Activated CD8-positive, alpha-beta memory T cell treated with anti-CD3 and anti-CD28 coated beads, Interleukin-2, amount 10 ng/mL, durations not matched to agents 7 days and 5 days (primary cell): ENCODE measurements around the gene PRKAG3. TPM values are rescaled to one million over a fixed set of nuclear protein-coding genes. Genes with fewer than 3 reads are reported as not detected.

Experiments
- ATAC-seq: fragments of 150-1000 bp; cut with Tn5 transposase; one replicate; pipeline ENCODE4 v1.10.0; 2021; ENCODE audit warnings: moderate library complexity
- CTCF ChIA-PET: fragments of 350-600 bp; sonication (Branson Sonifier 250); formaldehyde crosslinking; loops from one replicate; lab custom pipeline; 2021; ENCODE audit warnings: antibody characterized with exemption; lab: Charles Lee
- DNase-seq: peaks from one replicate; pipeline ENCODE4 v3.0.0-alpha.2; 2020
- H3K27ac Mint-ChIP-seq: one replicate; pipeline ENCODE4 v1.8.0; 2021; ENCODE audit warnings: mild to moderate bottlenecking, mixed read lengths
- H3K27me3 Mint-ChIP-seq: one replicate; pipeline ENCODE4 v1.8.0; 2021; ENCODE audit warnings: mixed read lengths
- H3K36me3 Mint-ChIP-seq: one replicate; pipeline ENCODE4 v1.8.0; 2021; ENCODE audit warnings: mild to moderate bottlenecking, mixed read lengths
- H3K4me1 Mint-ChIP-seq: one replicate; pipeline ENCODE4 v1.8.0; 2021; ENCODE audit warnings: mixed read lengths
- H3K4me3 Mint-ChIP-seq: one replicate; pipeline ENCODE4 v1.8.0; 2021; ENCODE audit warnings: mild to moderate bottlenecking, moderate library complexity, mixed read lengths
- H3K9me3 Mint-ChIP-seq: one replicate; pipeline ENCODE4 v1.8.0; 2022; ENCODE audit warnings: low read depth, mixed read lengths
- total RNA-seq, 2 experiments: library from RNA; stranded (reverse); gene quantifications; one replicate each; pipeline ENCODE4 v1.2.3, GENCODE V29; 2021

Gene PRKAG3
- total RNA-seq, 2 experiments from 2014 or later = not detected

DNA sequence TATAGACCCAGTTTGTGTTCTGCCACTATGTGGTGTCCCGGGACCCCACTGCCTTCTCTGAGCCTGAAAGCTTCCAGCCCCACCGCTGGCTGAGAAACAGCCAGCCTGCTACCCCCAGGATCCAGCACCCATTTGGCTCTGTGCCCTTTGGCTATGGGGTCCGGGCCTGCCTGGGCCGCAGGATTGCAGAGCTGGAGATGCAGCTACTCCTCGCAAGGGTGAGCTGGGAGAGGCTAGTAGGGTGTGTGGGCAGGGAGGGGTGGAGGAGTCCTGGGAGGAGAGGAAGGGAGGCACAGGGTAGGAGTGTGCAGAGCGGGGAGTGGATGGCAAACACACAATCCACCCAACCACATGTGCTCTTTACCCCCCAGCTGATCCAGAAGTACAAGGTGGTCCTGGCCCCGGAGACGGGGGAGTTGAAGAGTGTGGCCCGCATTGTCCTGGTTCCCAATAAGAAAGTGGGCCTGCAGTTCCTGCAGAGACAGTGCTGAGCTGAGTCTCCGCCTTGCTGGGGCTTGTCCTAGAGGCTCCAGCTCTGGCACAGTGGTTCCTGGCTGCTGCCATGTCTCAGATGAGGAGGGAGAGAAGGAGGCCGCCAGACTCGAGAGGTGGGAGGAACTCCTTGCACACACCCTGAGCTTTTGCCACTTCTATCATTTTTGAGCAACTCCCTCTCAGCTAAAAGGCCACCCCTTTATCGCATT lies 16.9 kb downstream of the PRKAG3 start:
- no peak for DNase-seq
- Mint-ChIP-seq H3K27ac (no peak overlapping the region), H3K4me1 (no peaks in the 10 kb centered on the region), H3K9me3 (no peaks in the 10 kb centered on the region), H3K36me3 (no peaks in the 10 kb centered on the region), H3K4me3 (no peak overlapping the region), H3K27me3 (peaks cover 32% of the 10 kb centered on the region)
- ATAC-seq = no peak
- CTCF ChIA-PET = no interaction called here

- Mint-ChIP-seq H3K27ac (no peak overlapping the region), H3K9me3 (no peaks in the 10 kb centered on the region), H3K4me3 (no peak overlapping the region), H3K4me1 (no peaks in the 10 kb centered on the region), H3K36me3 (no peaks in the 10 kb centered on the region), H3K27me3 (peaks cover 35% of the 10 kb centered on the region)
- CTCF ChIA-PET = no interaction called here
- ATAC-seq = no peak
- DNase-seq = no peak
These were observed 17.7 kb downstream of the PRKAG3 start for GRCh38 chr2:218813771-218814460.

- CTCF ChIA-PET = no interaction called here
- no peak overlapping the region for H3K27ac Mint-ChIP-seq
- ATAC-seq = no peak
- H3K27me3 Mint-ChIP-seq = peaks cover 38% of the 10 kb centered on the region
- H3K9me3 Mint-ChIP-seq = no peaks in the 10 kb centered on the region
- H3K4me1 Mint-ChIP-seq = no peaks in the 10 kb centered on the region
- DNase-seq = no peak
- no peak overlapping the region for H3K4me3 Mint-ChIP-seq
- no peaks in the 10 kb centered on the region for H3K36me3 Mint-ChIP-seq
These were observed 18.7 kb downstream of the PRKAG3 start for GRCh38 chr2:218812861-218813260.

DNA sequence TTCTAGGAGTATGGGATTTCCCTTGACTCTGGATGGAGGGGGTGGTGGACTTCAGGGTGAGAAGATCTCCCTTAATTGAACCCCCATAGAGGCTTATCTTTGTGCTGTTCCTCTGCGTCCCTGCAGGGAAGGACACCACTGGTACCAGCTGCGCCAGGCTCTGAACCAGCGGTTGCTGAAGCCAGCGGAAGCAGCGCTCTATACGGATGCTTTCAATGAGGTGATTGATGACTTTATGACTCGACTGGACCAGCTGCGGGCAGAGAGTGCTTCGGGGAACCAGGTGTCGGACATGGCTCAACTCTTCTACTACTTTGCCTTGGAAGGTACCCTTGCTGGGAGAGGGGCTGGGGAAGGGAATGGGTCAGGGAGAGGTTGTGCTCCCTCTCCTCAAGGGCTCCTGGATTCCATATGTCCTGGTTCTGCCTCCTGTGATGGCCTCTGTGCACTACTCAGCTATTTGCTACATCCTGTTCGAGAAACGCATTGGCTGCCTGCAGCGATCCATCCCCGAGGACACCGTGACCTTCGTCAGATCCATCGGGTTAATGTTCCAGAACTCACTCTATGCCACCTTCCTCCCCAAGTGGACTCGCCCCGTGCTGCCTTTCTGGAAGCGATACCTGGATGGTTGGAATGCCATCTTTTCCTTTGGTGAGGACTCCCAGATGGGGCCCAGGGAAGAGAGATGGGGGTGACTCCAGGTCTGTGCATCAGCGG lies 19.3 kb downstream of the PRKAG3 start:
- DNase-seq (no peak), ATAC-seq (no peak)
- Mint-ChIP-seq H3K4me1 (no peaks in the 10 kb centered on the region), H3K9me3 (no peaks in the 10 kb centered on the region), H3K36me3 (no peaks in the 10 kb centered on the region), H3K27me3 (peaks cover 34% of the 10 kb centered on the region), H3K4me3 (no peak overlapping the region), H3K27ac (no peak overlapping the region)
- CTCF ChIA-PET = interaction anchor here (1.1 kb wide), 1 partner anchor 35 kb away, joined by 4 read pairs; no protein-coding TSS in a partner anchor

GRCh38 chr2:218811382-218811781 lies 20.2 kb downstream of the PRKAG3 start:
- no peaks in the 10 kb centered on the region for H3K36me3 Mint-ChIP-seq
- H3K27me3 Mint-ChIP-seq = peaks cover 35% of the 10 kb centered on the region
- no peak overlapping the region for H3K4me3 Mint-ChIP-seq
- no peaks in the 10 kb centered on the region for H3K9me3 Mint-ChIP-seq
- DNase-seq = no peak
- CTCF ChIA-PET = interaction anchor here (0.6 to 1.1 kb wide), 2 partner anchors 14 to 36 kb away, joined by 3 to 4 read pairs; no protein-coding TSS in a partner anchor
- no peak overlapping the region for H3K27ac Mint-ChIP-seq
- no peaks in the 10 kb centered on the region for H3K4me1 Mint-ChIP-seq
- ATAC-seq = no peak

DNA sequence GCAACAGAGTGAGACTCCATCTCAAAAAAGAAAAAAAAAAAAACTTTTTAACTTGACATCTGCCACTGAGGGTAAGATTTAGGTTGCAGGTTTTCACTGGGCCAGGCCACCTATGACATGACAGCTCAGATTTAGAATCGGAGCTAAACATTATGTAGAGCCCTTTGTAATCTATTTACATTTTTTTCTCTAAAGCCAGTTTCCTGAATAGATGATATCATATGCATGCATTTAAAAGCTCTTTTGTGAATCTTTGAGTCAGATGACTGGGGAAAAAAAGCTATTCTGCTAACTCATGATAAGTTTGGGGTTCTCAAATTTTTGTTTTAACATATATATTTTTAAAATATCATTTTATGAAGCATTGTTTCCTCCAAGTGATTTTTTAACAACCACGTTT lies 21.3 kb downstream of the PRKAG3 start:
- ATAC-seq = no peak
- Mint-ChIP-seq H3K27me3 (peaks cover 43% of the 10 kb centered on the region), H3K4me1 (no peaks in the 10 kb centered on the region), H3K9me3 (peaks cover 2% of the 10 kb centered on the region), H3K27ac (no peak overlapping the region), H3K4me3 (no peak overlapping the region), H3K36me3 (no peaks in the 10 kb centered on the region)
- no peak for DNase-seq
- CTCF ChIA-PET = no interaction called here

GRCh38 chr2:218809515-218809914 lies 22.1 kb downstream of the PRKAG3 start:
- DNase-seq = no peak
- Mint-ChIP-seq H3K4me1 (no peaks in the 10 kb centered on the region), H3K4me3 (no peak overlapping the region), H3K27me3 (peaks cover 50% of the 10 kb centered on the region), H3K9me3 (peaks cover 6% of the 10 kb centered on the region), H3K27ac (no peak overlapping the region), H3K36me3 (peaks cover 3% of the 10 kb centered on the region)
- CTCF ChIA-PET = no interaction called here
- ATAC-seq = no peak

GRCh38 chr2:218807626-218808025 lies 24.0 kb downstream of the PRKAG3 start:
- H3K27me3 Mint-ChIP-seq = peaks cover 50% of the 10 kb centered on the region
- no peak overlapping the region for H3K4me3 Mint-ChIP-seq
- no peak overlapping the region for H3K27ac Mint-ChIP-seq
- DNase-seq (no peak), ATAC-seq (no peak)
- CTCF ChIA-PET = interaction anchor here (1.7 kb wide), 1 partner anchor 20 kb away, joined by 5 read pairs; no protein-coding TSS in a partner anchor
- H3K4me1 Mint-ChIP-seq = peaks cover 2% of the 10 kb centered on the region
- H3K9me3 Mint-ChIP-seq = peaks cover 6% of the 10 kb centered on the region
- H3K36me3 Mint-ChIP-seq = peaks cover 5% of the 10 kb centered on the region

GRCh38 chr2:218806346-218806978 lies 25.1 kb downstream of the PRKAG3 start:
- DNase-seq (no peak), ATAC-seq (no peak)
- Mint-ChIP-seq H3K4me1 (peaks cover 10% of the 10 kb centered on the region), H3K36me3 (peaks cover 5% of the 10 kb centered on the region), H3K27me3 (peaks cover 42% of the 10 kb centered on the region), H3K27ac (no peak overlapping the region), H3K9me3 (peaks cover 6% of the 10 kb centered on the region), H3K4me3 (no peak overlapping the region)
- CTCF ChIA-PET = interaction anchor here (0.6 to 1.7 kb wide), 3 partner anchors 16 to 71 kb away, joined by 3 to 5 read pairs (median 3); no protein-coding TSS in a partner anchor

GRCh38 chr2:218805627-218806026 lies 26.0 kb downstream of the PRKAG3 start:
- H3K27ac Mint-ChIP-seq = no peak overlapping the region
- ATAC-seq (no peak), DNase-seq (no peak)
- CTCF ChIA-PET = interaction anchor here (1.4 kb wide), 1 partner anchor 71 kb away, joined by 3 read pairs; no protein-coding TSS in a partner anchor
- H3K27me3 Mint-ChIP-seq = peaks cover 37% of the 10 kb centered on the region
- no peak overlapping the region for H3K4me3 Mint-ChIP-seq
- peaks cover 6% of the 10 kb centered on the region for H3K9me3 Mint-ChIP-seq
- H3K36me3 Mint-ChIP-seq = peaks cover 5% of the 10 kb centered on the region
- peaks cover 10% of the 10 kb centered on the region for H3K4me1 Mint-ChIP-seq

GRCh38 chr2:218804817-218805216 lies 26.8 kb downstream of the PRKAG3 start:
- ATAC-seq (no peak), DNase-seq (no peak)
- no peak overlapping the region for H3K4me3 Mint-ChIP-seq
- peaks cover 5% of the 10 kb centered on the region for H3K36me3 Mint-ChIP-seq
- H3K4me1 Mint-ChIP-seq = peaks cover 10% of the 10 kb centered on the region
- H3K9me3 Mint-ChIP-seq = peaks cover 6% of the 10 kb centered on the region
- peaks cover 41% of the 10 kb centered on the region for H3K27me3 Mint-ChIP-seq
- H3K27ac Mint-ChIP-seq = no peak overlapping the region
- CTCF ChIA-PET = no interaction called here

GRCh38 chr2:218802386-218802994 lies 29.1 kb downstream of the PRKAG3 start:
- Mint-ChIP-seq H3K4me1 (peaks cover 13% of the 10 kb centered on the region), H3K9me3 (peaks cover 6% of the 10 kb centered on the region), H3K4me3 (no peak overlapping the region), H3K27ac (no peak overlapping the region), H3K36me3 (peaks cover 5% of the 10 kb centered on the region), H3K27me3 (peaks cover 46% of the 10 kb centered on the region)
- DNase-seq (no peak), ATAC-seq (peak; percentile 53)
- CTCF ChIA-PET = no interaction called here

GRCh38 chr2:218799990-218800389 lies 31.6 kb downstream of the PRKAG3 start:
- Mint-ChIP-seq H3K36me3 (peaks cover 4% of the 10 kb centered on the region), H3K9me3 (peaks cover 2% of the 10 kb centered on the region), H3K27ac (no peak overlapping the region), H3K4me1 (peaks cover 13% of the 10 kb centered on the region), H3K27me3 (peaks cover 49% of the 10 kb centered on the region), H3K4me3 (no peak overlapping the region)
- ATAC-seq (no peak), DNase-seq (no peak)
- CTCF ChIA-PET = no interaction called here
